WTC11 (cell line): ENCODE measurements around the gene CEP68. TPM values are rescaled to one million over a fixed set of nuclear protein-coding genes. Genes with fewer than 3 reads are reported as not detected.

Experiments
- ATAC-seq: fragments of 200-7000 bp; cut with Tn5 transposase; 2 replicates; pipeline ENCODE4 v1.10.0; 2021; ENCODE audit warnings: mild to moderate bottlenecking, moderate library complexity
- CTCF ChIA-PET: fragments of 300-600 bp; sonication (Branson Sonifier 250); formaldehyde crosslinking; loops from one replicate; lab custom pipeline; 2021; ENCODE audit warnings: antibody characterized with exemption; lab: Charles Lee
- POLR2A ChIA-PET: fragments of 350-600 bp; sonication (Branson Sonifier 250); formaldehyde crosslinking; loops from one replicate; lab custom pipeline; 2021; ENCODE audit warnings: antibody characterized with exemption; lab: Charles Lee
- DNase-seq: peaks from one replicate; pipeline ENCODE4 v3.0.0; 2021; ENCODE audit warnings: low spot score
- H3K27ac Mint-ChIP-seq: 2 replicates; pipeline ENCODE4 v1.8.0; 2021; ENCODE audit warnings: mixed read lengths
- H3K27me3 Mint-ChIP-seq: 2 replicates; pipeline ENCODE4 v1.8.0; 2021; ENCODE audit warnings: low read depth, mild to moderate bottlenecking, moderate library complexity, mixed read lengths
- H3K36me3 Mint-ChIP-seq: 2 replicates; pipeline ENCODE4 v1.8.0; 2021; ENCODE audit warnings: mixed read lengths
- H3K4me1 Mint-ChIP-seq: 2 replicates; pipeline ENCODE4 v1.8.0; 2022; ENCODE audit warnings: mixed read lengths
- H3K4me3 Mint-ChIP-seq: 2 replicates; pipeline ENCODE4 v1.8.0; 2021; ENCODE audit warnings: mild to moderate bottlenecking, moderate library complexity, mixed read lengths
- H3K9me3 Mint-ChIP-seq: 2 replicates; pipeline ENCODE4 v1.8.0; 2021; ENCODE audit warnings: mixed read lengths
- ARID4B ChIP-seq: sonication (generic); formaldehyde crosslinking; IDR thresholded peaks from 2 replicates; pipeline ENCODE4 v1.8.0; 2023; ENCODE audit warnings: missing genetic modification reagents, mild to moderate bottlenecking, borderline replicate concordance
- ATF2 ChIP-seq: sonication (generic); formaldehyde crosslinking; IDR thresholded peaks from 2 replicates; pipeline ENCODE4 v1.8.1; 2022; ENCODE audit warnings: low read depth, missing genetic modification reagents, borderline replicate concordance
- HMGXB4 ChIP-seq: sonication (generic); formaldehyde crosslinking; IDR thresholded peaks from 2 replicates; pipeline ENCODE4 v1.8.1; 2023; ENCODE audit warnings: mild to moderate bottlenecking, moderate library complexity, missing genetic modification reagents
- TEAD4 ChIP-seq: sonication (generic); formaldehyde crosslinking; IDR thresholded peaks from 2 replicates; pipeline ENCODE4 v1.8.0; 2022; ENCODE audit warnings: mild to moderate bottlenecking, missing genetic modification reagents
- ZNF138 ChIP-seq: sonication (generic); formaldehyde crosslinking; conservative IDR thresholded peaks from 2 replicates; pipeline ENCODE4 v1.8.1; 2022; ENCODE audit warnings: mild to moderate bottlenecking, moderate library complexity, missing genetic modification reagents
- ZNF532 ChIP-seq: fragments of 250-450 bp; sonication (Bioruptor Pico); IDR thresholded peaks from 2 replicates; pipeline ENCODE4 v1.9.0; 2021; ENCODE audit warnings: mild to moderate bottlenecking, borderline replicate concordance
- total RNA-seq: library from RNA; stranded (reverse); gene quantifications from 3 replicates; pipeline ENCODE4 v1.2.3, GENCODE V29; 2021

CEP68 gene
- total RNA-seq, 1 experiment from 2014 or later, result 16.7 TPM

- no peak for TF ChIP-seq ZNF532
- no peak for TF ChIP-seq TEAD4 (CRISPR knock-in tag)
- no peak for TF ChIP-seq ATF2 (CRISPR knock-in tag)
These were observed 28.5 kb upstream of the CEP68 start (continued) for GRCh38 chr2:65027616-65028244.

GRCh38 chr2:65030476-65031332 lies 25.5 kb upstream of the CEP68 start:
- Mint-ChIP-seq H3K4me3 (peak overlapping the region; percentile 8; the same call in 1 of the 2 replicates), H3K27ac (peak overlapping the region; percentile 19), H3K27me3 (no peaks in the 10 kb centered on the region), H3K4me1 (peaks cover 36% of the 10 kb centered on the region), H3K9me3 (no peaks in the 10 kb centered on the region), H3K36me3 (peaks cover 6% of the 10 kb centered on the region; the same call in 1 of the 2 replicates)
- ATAC-seq (no peak), DNase-seq (no peak)
- POLR2A ChIA-PET, result interaction anchor here (1.6 kb wide), 1 partner anchor 25 kb away, joined by 4 read pairs; the partner anchor contains the start of gene CEP68
- CTCF ChIA-PET, result interaction anchor here (0.7 to 3.4 kb wide), 15 partner anchors 10 to 156 kb away, joined by 3 to 39 read pairs (median 4); no protein-coding TSS in a partner anchor
- no peak for TF ChIP-seq ARID4B (CRISPR knock-in tag)

GRCh38 chr2:65031341-65032018 lies 24.7 kb upstream of the CEP68 start:
- POLR2A ChIA-PET, result interaction anchor here (1.6 kb wide), 1 partner anchor 24 kb away, joined by 4 read pairs; the partner anchor contains the start of gene CEP68
- H3K9me3 Mint-ChIP-seq, result no peaks in the 10 kb centered on the region
- peak overlapping the region; percentile 30 for H3K4me3 Mint-ChIP-seq

More at GRCh38 chr2:65031341-65032018, 24.7 kb upstream of the CEP68 start:
- TF ChIP-seq ZNF138 (CRISPR knock-in tag), result no peak
- 0 out of 2 replicates have a peak, but pooled peaks have one; percentile 10 for TF ChIP-seq HMGXB4 (CRISPR knock-in tag)
- DNase-seq (peak; percentile 53), ATAC-seq (peak; percentile 90)
- CTCF ChIA-PET, result interaction anchor here (0.7 to 3.4 kb wide), 18 partner anchors 9 to 445 kb away, joined by 3 to 39 read pairs (median 4); no protein-coding TSS in a partner anchor
- Mint-ChIP-seq H3K27me3 (no peaks in the 10 kb centered on the region), H3K4me1 (peaks cover 36% of the 10 kb centered on the region), H3K27ac (peak overlapping the region; percentile 85), H3K36me3 (peaks cover 6% of the 10 kb centered on the region; the same call in 1 of the 2 replicates)
